Esophagus squamous epithelium (tissue), 5 donors: ENCODE measurements around the gene WDR87. TPM values are rescaled to one million over a fixed set of nuclear protein-coding genes. Genes with fewer than 3 reads are reported as not detected.
"Not testable (repeated sequence)": the region's sequence is repeated elsewhere in the genome, so short reads cannot be mapped to it uniquely, and the experiment has no call there.

Experiments used
- DNase-seq: peaks from one replicate; lab custom pipeline; 2025; lab: John Stamatoyannopoulos, UW
- H3K27ac ChIP-seq, 4 donors: fragments of 200-600 bp; sonication (generic); one replicate each; pipeline ENCODE4 v1.5.1; 2016 to 2019; ENCODE audit warnings: mild to moderate bottlenecking in 1 of 4
- H3K27me3 ChIP-seq, 4 donors: fragments of 200-600 bp; sonication (generic); 1 replicate in 3 of 4; 2 replicates in 1 of 4; pipeline versions ENCODE4 v1.5.1 to v1.6.0; 2017 to 2021; ENCODE audit warnings: antibody characterized with exemption in 1 of 4
- H3K36me3 ChIP-seq, 3 donors: fragments of 200-600 bp; sonication (generic); one replicate each; pipeline ENCODE4 v1.5.1; 2016 to 2019
- H3K4me1 ChIP-seq, 3 donors: fragments of 200-600 bp; sonication (generic); one replicate each; pipeline ENCODE4 v1.5.1; 2017 to 2019
- H3K4me3 ChIP-seq, 4 donors: fragments of 200-600 bp; sonication (generic); 1 replicate in 3 of 4; 2 replicates in 1 of 4; pipeline ENCODE4 v1.5.1; 2016 to 2019; ENCODE audit warnings: mild to moderate bottlenecking in 2 of 4, moderate library complexity in 1 of 4
- H3K9me3 ChIP-seq, 3 donors: fragments of 200-600 bp; sonication (generic); one replicate each; pipeline ENCODE4 v1.5.1; 2016 to 2019
- CTCF ChIP-seq, 6 experiments: fragments of 450-650 bp in 4 of 6; fragments of 200-600 bp in 2 of 6; sonication (generic) in 2 of 6; IDR thresholded peaks; one replicate each; pipeline ENCODE4 v1.5.1; 2016 to 2019; ENCODE audit warnings: antibody characterized with exemption in 6 of 6, mild to moderate bottlenecking in 4 of 6, moderate library complexity in 4 of 6
- POLR2A ChIP-seq, 4 donors: fragments of 450-650 bp; IDR thresholded peaks; one replicate each; pipeline ENCODE4 v1.6.1; 2017; ENCODE audit warnings: antibody characterized with exemption in 4 of 4, mild to moderate bottlenecking in 4 of 4, moderate library complexity in 3 of 4
- WGBS, 2 donors: methylation state at CpG; one replicate each; pipeline ENCODE4 v1.1.5; 2018; 5-methylcytosine and 5-hydroxymethylcytosine counted together
- intact Hi-C: fragments of 100-400 bp; cut with DNase I; formaldehyde crosslinking; loops from one replicate; pipeline ENCODE4 v1.15.0; 2022
- total RNA-seq, 4 donors: library from RNA; depleted of rRNA; stranded (reverse); fragments of >200 nt; gene quantifications; one replicate each; pipeline ENCODE4 v1.1.0, GENCODE V29; 2016
- donor health status: DM: yes; HTN: yes; CAD: no.

Gene WDR87
- total RNA-seq, 4 donors from 2014 or later: not detected

- Histone ChIP-seq H3K9me3 (peaks cover 0 to 7% (median 0%) of the 10 kb centered on the region in 3 donors), H3K27ac (no peak overlapping the region), H3K27me3 (no peaks in the 10 kb centered on the region), H3K36me3 (no peaks in the 10 kb centered on the region), H3K4me3 (no peak overlapping the region), H3K4me1 (peaks cover 0 to 5% (median 0%) of the 10 kb centered on the region in 3 donors)
- intact Hi-C loops: no loop called here
- whole genome bisulfite sequencing, 2 donors: 29 to 31% methylated on average over 3 of the region's 3 CpGs
- DNase-seq: no peak
- TF ChIP-seq POLR2A (IDR thresholded peaks at IDR 0.05) (no peak), CTCF (IDR thresholded peaks at IDR 0.05) (no peak)
These were observed 31.6 kb downstream of the WDR87 start for GRCh38 chr19:37874784-37875183.

GRCh38 chr19:37872383-37872782 lies 34.0 kb downstream of the WDR87 start:
- no peak for TF ChIP-seq POLR2A (IDR thresholded peaks at IDR 0.05)
- peaks cover 0 to 17% (median 0%) of the 10 kb centered on the region in 3 donors for H3K4me1 ChIP-seq
- intact Hi-C loops: no loop called here
- H3K4me3 ChIP-seq: no peak overlapping the region
- H3K27ac ChIP-seq: no peak overlapping the region
- WGBS, 2 donors: 66 to 79% methylated on average over 5 of the region's 5 CpGs
- H3K9me3 ChIP-seq: peaks cover 0 to 10% (median 0%) of the 10 kb centered on the region in 3 donors
- H3K36me3 ChIP-seq: no peaks in the 10 kb centered on the region
- H3K27me3 ChIP-seq: no peaks in the 10 kb centered on the region
- no peak for DNase-seq

GRCh38 chr19:37869766-37870340 lies 36.5 kb downstream of the WDR87 start:
- Histone ChIP-seq H3K27ac (no peak overlapping the region), H3K27me3 (no peaks in the 10 kb centered on the region), H3K9me3 (peaks cover 0 to 10% (median 0%) of the 10 kb centered on the region in 3 donors), H3K4me3 (no peak overlapping the region), H3K4me1 (peaks cover 0 to 17% (median 0%) of the 10 kb centered on the region in 3 donors), H3K36me3 (no peaks in the 10 kb centered on the region)
- DNase-seq: no peak
- WGBS, 2 donors: 67 to 72% methylated on average over 4 of the region's 4 CpGs
- no peak for TF ChIP-seq CTCF (IDR thresholded peaks at IDR 0.05)
- TF ChIP-seq POLR2A (IDR thresholded peaks at IDR 0.05): no peak
- intact Hi-C loops: no loop called here

GRCh38 chr19:37867831-37868230 lies 38.6 kb downstream of the WDR87 start:
- TF ChIP-seq POLR2A (IDR thresholded peaks at IDR 0.05) (no peak), CTCF (IDR thresholded peaks at IDR 0.05) (no peak)
- Histone ChIP-seq H3K4me3 (no peak overlapping the region), H3K27me3 (no peaks in the 10 kb centered on the region), H3K27ac (peak overlapping the region in 3 of 4 donors; percentile 62 to 77 (median 75)), H3K4me1 (peaks cover 0 to 17% (median 0%) of the 10 kb centered on the region in 3 donors), H3K36me3 (no peaks in the 10 kb centered on the region), H3K9me3 (peaks cover 0 to 10% (median 0%) of the 10 kb centered on the region in 3 donors)
- intact Hi-C loops: no loop called here
- DNase-seq: no peak
- whole genome bisulfite sequencing, 2 donors: 19 to 23% methylated on average over 2 of the region's 2 CpGs

GRCh38 chr19:37865930-37866329 lies 40.5 kb downstream of the WDR87 start:
- DNase-seq, H3K36me3 ChIP-seq, intact Hi-C loops, H3K4me3 ChIP-seq, H3K27me3 ChIP-seq: not testable (repeated sequence)
- peak overlapping the region in 2 of 4 donors; percentile 20 to 40 for H3K27ac ChIP-seq
- 75 to 79% methylated on average over 6 to 7 of the region's 9 CpGs for WGBS, 2 donors
- H3K9me3 ChIP-seq: peaks cover 0 to 10% (median 0%) of the 10 kb centered on the region in 3 donors
- peaks cover 0 to 17% (median 0%) of the 10 kb centered on the region in 3 donors for H3K4me1 ChIP-seq

GRCh38 chr19:37864501-37864900 lies 41.9 kb downstream of the WDR87 start:
- DNase-seq: no peak
- Histone ChIP-seq H3K27me3 (no peaks in the 10 kb centered on the region), H3K27ac (no peak overlapping the region), H3K4me1 (peaks cover 0 to 17% (median 0%) of the 10 kb centered on the region in 3 donors), H3K36me3 (no peaks in the 10 kb centered on the region), H3K9me3 (peaks cover 0 to under 1% (median 0%) of the 10 kb centered on the region in 3 donors), H3K4me3 (no peak overlapping the region)
- intact Hi-C loops: no loop called here
- no peak for TF ChIP-seq CTCF (IDR thresholded peaks at IDR 0.05)
- no peak for TF ChIP-seq POLR2A (IDR thresholded peaks at IDR 0.05)
- 81 to 89% methylated on average over 3 of the region's 3 CpGs for WGBS, 2 donors
